ENCODE data around the gene TMEM60.

- no peak for TF ChIP-seq CTCF (IDR thresholded peaks at IDR 0.05)
- no peak for TF ChIP-seq POLR2A (IDR thresholded peaks at IDR 0.05)
- TF ChIP-seq EP300 (IDR thresholded peaks at IDR 0.05; ENCODE audit: low read depth), result no peak
Measured at GRCh38 chr7:77786018-77786417, 12.2 kb downstream of the TMEM60 start.
